ENCODE data around the gene CHCHD4.

DNA sequence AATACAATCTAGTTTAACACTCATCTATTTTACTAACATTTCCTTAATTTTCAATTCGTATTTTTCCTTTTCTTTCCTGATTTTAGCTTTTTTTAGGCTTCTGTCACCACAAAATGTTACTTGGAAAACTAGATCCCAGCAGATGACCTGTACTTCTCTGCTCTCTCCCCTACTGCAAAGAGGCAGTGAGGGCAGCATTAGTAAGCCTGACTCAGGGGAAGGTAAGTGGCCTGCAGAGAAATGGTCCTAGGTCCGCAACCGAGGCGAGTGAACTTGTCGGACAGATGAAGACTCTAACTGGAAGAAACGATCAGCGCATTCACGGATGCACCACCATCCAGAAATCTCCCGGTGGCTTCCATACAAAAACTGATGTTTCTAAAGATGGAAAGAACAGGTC is 20.6 kb upstream of the CHCHD4 start:
- TF ChIP-seq, protein P1, sequence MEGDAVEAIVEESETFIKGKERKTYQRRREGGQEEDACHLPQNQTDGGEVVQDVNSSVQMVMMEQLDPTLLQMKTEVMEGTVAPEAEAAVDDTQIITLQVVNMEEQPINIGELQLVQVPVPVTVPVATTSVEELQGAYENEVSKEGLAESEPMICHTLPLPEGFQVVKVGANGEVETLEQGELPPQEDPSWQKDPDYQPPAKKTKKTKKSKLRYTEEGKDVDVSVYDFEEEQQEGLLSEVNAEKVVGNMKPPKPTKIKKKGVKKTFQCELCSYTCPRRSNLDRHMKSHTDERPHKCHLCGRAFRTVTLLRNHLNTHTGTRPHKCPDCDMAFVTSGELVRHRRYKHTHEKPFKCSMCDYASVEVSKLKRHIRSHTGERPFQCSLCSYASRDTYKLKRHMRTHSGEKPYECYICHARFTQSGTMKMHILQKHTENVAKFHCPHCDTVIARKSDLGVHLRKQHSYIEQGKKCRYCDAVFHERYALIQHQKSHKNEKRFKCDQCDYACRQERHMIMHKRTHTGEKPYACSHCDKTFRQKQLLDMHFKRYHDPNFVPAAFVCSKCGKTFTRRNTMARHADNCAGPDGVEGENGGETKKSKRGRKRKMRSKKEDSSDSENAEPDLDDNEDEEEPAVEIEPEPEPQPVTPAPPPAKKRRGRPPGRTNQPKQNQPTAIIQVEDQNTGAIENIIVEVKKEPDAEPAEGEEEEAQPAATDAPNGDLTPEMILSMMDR (conservative IDR thresholded peaks at IDR 0.05; ENCODE audit: low read depth in 2 of 2), result no peak
- TF ChIP-seq NANOG (IDR thresholded peaks at IDR 0.05; ENCODE audit: borderline replicate concordance) (no peak), STAT1 (IDR thresholded peaks at IDR 0.05; ENCODE audit: unreplicated experiment) (no peak)

All from GM23338 (cell line).